Ascending aorta (tissue), 2 donors: ENCODE measurements around the gene VSTM2L. TPM values are rescaled to one million over a fixed set of nuclear protein-coding genes. Genes with fewer than 3 reads are reported as not detected.
"Not testable (repeated sequence)": the region's sequence is repeated elsewhere in the genome, so short reads cannot be mapped to it uniquely, and the experiment has no call there.

ENCODE experiments used
- DNase-seq, 2 donors: peaks; one replicate each; pipeline ENCODE4 v3.0.0-alpha.2; 2019; ENCODE audit warnings: low spot score in 2 of 2
- H3K27ac ChIP-seq, 2 donors: fragments of 200-600 bp; sonication (generic); one replicate each; pipeline ENCODE4 v1.5.1; 2016 to 2017; ENCODE audit warnings: mild to moderate bottlenecking in 1 of 2
- H3K27me3 ChIP-seq: fragments of 200-600 bp; sonication (generic); one replicate; pipeline ENCODE4 v1.5.1; 2017
- H3K36me3 ChIP-seq, 2 donors: fragments of 200-600 bp; sonication (generic); one replicate each; pipeline ENCODE4 v1.5.1; 2016
- H3K4me1 ChIP-seq, 2 donors: fragments of 200-600 bp; sonication (generic); one replicate each; pipeline ENCODE4 v1.5.1; 2016 to 2017; ENCODE audit warnings: mild to moderate bottlenecking in 1 of 2
- H3K4me3 ChIP-seq, 2 donors: fragments of 200-600 bp; sonication (generic); one replicate each; pipeline ENCODE4 v1.5.1; 2016 to 2017; ENCODE audit warnings: mild to moderate bottlenecking in 1 of 2
- H3K9me3 ChIP-seq, 2 donors: fragments of 200-600 bp; sonication (generic); one replicate each; pipeline ENCODE4 v1.5.1; 2016
- intact Hi-C: fragments of 100-400 bp; cut with DNase I; formaldehyde crosslinking; loops from one replicate; pipeline ENCODE4 v1.15.1; 2023
- total RNA-seq: library from RNA; depleted of rRNA; stranded (reverse); fragments of >200 nt; gene quantifications from one replicate; pipeline ENCODE4 v1.1.0, GENCODE V29; 2016
- TF ChIP-seq, protein P1 (sequence below), 3 experiments: fragments of 200-600 bp in 2 of 3; fragments of 450-650 bp in 1 of 3; sonication (generic) in 2 of 3; IDR thresholded peaks; one replicate each; pipeline ENCODE4 v1.5.1; 2016 to 2019; ENCODE audit warnings: antibody characterized with exemption in 3 of 3, mild to moderate bottlenecking in 1 of 3, moderate library complexity in 1 of 3

Gene VSTM2L, protein sequence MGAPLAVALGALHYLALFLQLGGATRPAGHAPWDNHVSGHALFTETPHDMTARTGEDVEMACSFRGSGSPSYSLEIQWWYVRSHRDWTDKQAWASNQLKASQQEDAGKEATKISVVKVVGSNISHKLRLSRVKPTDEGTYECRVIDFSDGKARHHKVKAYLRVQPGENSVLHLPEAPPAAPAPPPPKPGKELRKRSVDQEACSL
- total RNA-seq, result 1.1 TPM

DNA sequence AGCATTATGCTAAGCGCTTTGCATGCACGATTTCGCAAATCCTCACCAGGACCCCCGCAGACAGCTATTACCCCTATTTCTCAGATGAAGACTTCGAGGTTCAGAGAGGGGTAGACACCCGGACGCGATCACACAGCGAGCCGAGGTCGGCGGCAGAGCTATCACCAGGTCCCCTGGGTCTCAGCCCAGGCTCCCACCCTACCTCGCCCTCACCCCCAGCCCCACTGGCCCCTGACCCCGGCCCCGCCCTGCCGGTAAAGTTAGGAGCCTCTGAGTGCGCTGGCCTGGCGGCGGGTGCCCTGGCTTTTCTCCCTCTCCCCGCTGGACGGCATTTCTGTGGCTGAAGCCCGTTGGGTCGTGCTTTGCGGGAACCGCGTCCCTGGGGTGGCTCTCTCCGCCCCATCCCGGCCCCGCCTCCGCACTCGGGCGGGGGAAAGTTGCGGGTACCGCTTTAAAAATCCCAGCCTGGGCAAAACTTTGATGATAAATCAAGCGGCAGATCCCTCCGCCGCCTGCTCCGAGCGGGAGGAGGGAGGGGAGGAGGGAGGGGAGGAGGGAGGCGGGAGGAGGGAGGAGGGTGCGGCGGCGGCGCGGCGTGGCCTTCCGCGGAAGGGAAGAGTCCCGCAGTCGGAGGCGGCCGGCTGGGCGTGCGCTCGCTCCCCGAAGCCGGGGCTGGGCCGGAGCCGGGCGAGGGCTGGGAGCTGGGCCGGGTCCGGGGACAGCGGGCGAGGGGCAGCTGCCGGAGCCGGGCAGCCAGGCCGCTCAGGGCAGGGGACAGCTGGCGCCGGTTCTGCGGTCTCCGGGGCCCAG lies at the start of gene VSTM2L:
Gene VSTM2L, plus strand, starts transcription at position 624 of the 810 bp plus-strand sequence. CDS start 224 bp downstream, outside the sequence.
- intact Hi-C loops, result no loop called here

DNA sequence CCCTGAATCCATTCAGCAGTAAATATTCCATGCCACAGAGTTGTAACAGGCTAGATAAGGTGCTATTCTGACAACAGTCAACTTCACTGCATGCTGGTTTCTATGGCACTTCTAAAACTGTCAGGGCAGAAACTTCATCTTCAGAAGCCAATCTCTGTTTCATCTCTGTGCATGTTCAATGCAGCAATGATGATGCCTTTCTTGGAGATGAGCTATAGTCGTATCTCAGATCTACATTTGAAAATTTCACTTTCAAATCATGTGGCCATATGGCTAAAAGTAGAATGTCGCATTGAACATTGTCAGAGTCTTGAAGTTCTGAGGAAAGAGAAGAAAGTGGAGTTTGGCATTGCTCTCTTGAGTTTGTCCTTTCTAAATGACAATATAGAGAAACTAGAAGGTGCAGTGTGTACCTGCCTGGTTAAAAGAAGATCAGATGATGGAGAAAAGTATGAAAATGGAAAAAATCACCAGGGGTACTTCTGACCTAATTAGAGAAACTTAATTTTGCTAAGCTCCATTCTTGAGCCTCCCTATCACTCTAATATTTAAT lies 49.0 kb upstream of the VSTM2L start:
- H3K27ac ChIP-seq, result no peak overlapping the region
- H3K9me3 ChIP-seq, result no peaks in the 10 kb centered on the region
- no peaks in the 10 kb centered on the region for H3K4me1 ChIP-seq
- peaks cover 18 to 22% of the 10 kb centered on the region in 2 donors for H3K36me3 ChIP-seq
- TF ChIP-seq, protein P1, sequence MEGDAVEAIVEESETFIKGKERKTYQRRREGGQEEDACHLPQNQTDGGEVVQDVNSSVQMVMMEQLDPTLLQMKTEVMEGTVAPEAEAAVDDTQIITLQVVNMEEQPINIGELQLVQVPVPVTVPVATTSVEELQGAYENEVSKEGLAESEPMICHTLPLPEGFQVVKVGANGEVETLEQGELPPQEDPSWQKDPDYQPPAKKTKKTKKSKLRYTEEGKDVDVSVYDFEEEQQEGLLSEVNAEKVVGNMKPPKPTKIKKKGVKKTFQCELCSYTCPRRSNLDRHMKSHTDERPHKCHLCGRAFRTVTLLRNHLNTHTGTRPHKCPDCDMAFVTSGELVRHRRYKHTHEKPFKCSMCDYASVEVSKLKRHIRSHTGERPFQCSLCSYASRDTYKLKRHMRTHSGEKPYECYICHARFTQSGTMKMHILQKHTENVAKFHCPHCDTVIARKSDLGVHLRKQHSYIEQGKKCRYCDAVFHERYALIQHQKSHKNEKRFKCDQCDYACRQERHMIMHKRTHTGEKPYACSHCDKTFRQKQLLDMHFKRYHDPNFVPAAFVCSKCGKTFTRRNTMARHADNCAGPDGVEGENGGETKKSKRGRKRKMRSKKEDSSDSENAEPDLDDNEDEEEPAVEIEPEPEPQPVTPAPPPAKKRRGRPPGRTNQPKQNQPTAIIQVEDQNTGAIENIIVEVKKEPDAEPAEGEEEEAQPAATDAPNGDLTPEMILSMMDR (IDR thresholded peaks at IDR 0.05), result no peak
- intact Hi-C loops, result no loop called here
- no peaks in the 10 kb centered on the region for H3K27me3 ChIP-seq
- no peak for DNase-seq
- no peak overlapping the region for H3K4me3 ChIP-seq

More for the DNA sequence above, at the start of gene VSTM2L:
- H3K27me3 ChIP-seq, result peaks cover 24% of the 10 kb centered on the region
- peak within 1 kb of the TSS; percentile 47 to 53 for H3K4me3 ChIP-seq
- H3K27ac ChIP-seq, result no peak within 1 kb of the TSS
- H3K36me3 ChIP-seq, result no peaks in the 10 kb centered on the region
- TF ChIP-seq, protein P1 (IDR thresholded peaks at IDR 0.05), result no peak
- H3K4me1 ChIP-seq, result peaks cover 0 to 5% of the 10 kb centered on the region in 2 donors
- DNase-seq, result no peak
- H3K9me3 ChIP-seq, result no peaks in the 10 kb centered on the region

DNA sequence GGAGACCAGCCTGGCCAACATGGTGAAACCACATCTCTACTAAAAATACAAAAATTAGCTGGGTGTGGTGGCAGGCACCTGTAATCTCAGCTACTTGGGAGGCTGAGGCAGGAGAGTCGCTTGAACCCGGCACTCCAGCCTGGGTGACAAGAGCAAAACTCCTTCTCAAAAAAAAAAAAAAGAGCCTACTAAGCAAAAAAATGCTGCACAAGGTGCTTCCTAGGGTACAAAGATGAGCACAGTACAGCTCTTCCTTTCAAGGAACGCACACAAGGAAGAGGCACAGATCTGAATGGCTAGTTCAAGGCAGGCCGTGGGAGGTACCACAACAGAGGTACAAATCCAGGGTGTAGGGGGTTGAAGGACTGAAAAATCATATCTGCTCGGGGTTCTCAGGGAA lies 46.9 kb upstream of the VSTM2L start:
- DNase-seq, intact Hi-C loops, H3K9me3 ChIP-seq, H3K4me3 ChIP-seq, H3K27ac ChIP-seq, H3K4me1 ChIP-seq, H3K27me3 ChIP-seq: not testable (repeated sequence)
- H3K36me3 ChIP-seq, result peaks cover 21 to 28% of the 10 kb centered on the region in 2 donors

DNA sequence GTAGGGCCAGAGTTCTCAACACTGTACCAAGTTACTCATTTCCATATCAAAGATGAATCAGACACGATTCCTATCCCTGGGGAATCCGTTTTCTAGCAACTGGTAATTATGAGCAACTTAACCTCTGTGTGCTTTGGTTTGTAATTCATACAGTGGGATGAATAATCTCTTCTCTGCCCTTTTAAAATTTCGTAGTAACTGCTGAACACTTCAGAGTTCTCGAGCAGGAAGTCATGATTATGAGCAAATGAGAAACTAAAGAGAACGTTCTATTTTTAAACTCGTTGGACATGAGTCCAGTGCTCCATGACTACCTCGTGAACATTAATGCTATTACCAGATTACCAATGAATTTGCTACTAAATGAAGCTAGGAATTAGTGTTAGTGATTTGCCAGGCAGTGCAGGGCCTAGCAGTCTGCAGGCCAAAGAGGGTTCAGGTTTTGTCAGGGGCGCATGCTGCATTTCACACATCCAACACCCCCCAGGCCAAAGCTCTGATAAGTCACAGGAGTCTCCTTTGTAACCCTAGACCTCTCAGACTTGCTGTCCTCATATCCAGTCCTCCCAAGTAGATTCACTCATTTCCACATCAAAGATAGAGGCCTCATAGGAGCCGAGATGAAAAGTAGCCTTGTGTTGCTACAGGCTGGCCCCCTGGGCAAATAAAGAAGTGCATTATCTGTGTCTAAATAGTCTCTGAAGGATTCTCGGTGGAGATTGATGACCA lies 45.8 kb upstream of the VSTM2L start:
- H3K36me3 ChIP-seq, result peaks cover 23 to 38% of the 10 kb centered on the region in 2 donors
- DNase-seq, result no peak
- intact Hi-C loops, result no loop called here

DNA sequence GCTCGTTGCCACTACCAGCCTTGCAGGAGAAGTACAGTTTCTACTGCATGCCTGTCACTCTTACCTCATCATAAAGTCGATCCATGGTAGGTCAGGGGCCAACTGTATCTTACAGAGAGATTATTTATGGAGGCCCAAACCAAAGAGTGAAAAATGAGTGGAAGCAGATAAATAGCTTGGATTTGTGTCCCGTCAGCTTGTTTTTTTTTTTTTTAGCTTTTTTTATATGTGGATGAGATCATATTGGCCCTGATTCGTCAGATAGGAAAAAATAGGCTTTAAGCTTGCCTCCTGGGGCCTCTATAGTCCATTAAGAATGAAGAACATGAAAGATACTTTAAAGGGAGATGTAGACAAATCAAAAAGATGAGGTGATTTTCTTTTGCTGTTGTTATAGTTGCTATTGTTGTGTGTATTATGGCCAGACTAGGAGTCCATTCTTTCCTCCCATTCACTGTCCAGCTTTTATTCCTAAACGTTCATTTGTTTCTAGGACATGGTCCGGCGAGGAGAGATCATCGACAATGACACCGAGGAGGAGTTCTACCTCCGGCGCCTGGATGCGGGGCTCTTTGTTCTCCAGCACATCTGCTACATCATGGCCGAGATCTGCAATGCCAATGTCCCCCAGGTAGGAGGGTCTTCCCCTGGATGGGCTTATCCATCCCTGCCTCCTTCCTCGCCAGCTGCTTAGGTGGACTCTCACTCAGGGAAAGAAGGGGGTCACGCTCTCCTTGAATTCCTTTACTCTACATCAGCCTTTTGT lies 43.3 kb upstream of the VSTM2L start:
- no peak overlapping the region for H3K27ac ChIP-seq
- no peak overlapping the region for H3K4me3 ChIP-seq
- no peaks in the 10 kb centered on the region for H3K4me1 ChIP-seq
- no peaks in the 10 kb centered on the region for H3K9me3 ChIP-seq
- H3K27me3 ChIP-seq, result no peaks in the 10 kb centered on the region
- intact Hi-C loops, result no loop called here
- TF ChIP-seq, protein P1 (IDR thresholded peaks at IDR 0.05), result no peak
- H3K36me3 ChIP-seq, result peaks cover 19 to 37% of the 10 kb centered on the region in 2 donors
- no peak for DNase-seq

More for the DNA sequence above, 45.8 kb upstream of the VSTM2L start:
- Histone ChIP-seq H3K4me3 (no peak overlapping the region), H3K4me1 (no peaks in the 10 kb centered on the region), H3K9me3 (no peaks in the 10 kb centered on the region), H3K27me3 (no peaks in the 10 kb centered on the region), H3K27ac (no peak overlapping the region)
- TF ChIP-seq, protein P1 (IDR thresholded peaks at IDR 0.05), result no peak
